ENCODE data around the gene BANP.

The BANP gene

DNA sequence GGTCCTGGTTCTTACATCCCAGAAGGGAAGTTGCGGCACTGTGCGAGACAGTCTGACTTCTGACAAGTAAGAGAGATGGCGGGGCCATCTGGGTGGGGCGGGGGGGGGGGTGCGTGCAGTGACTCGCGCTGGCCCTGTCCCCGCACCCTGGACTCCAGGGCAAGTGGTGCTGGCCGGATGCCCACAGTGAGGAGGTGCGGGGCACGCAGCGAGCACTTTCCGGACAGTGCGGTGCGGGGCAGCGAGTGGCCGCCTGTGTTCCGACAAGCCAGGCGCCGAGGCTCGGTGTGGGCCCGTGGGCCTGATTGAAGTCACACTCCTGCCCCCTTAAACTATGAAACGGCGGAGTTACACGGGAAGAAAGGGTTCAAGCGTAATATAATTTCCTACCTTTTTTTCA lies 106.4 kb downstream of the BANP start:
- TF ChIP-seq, protein P1, sequence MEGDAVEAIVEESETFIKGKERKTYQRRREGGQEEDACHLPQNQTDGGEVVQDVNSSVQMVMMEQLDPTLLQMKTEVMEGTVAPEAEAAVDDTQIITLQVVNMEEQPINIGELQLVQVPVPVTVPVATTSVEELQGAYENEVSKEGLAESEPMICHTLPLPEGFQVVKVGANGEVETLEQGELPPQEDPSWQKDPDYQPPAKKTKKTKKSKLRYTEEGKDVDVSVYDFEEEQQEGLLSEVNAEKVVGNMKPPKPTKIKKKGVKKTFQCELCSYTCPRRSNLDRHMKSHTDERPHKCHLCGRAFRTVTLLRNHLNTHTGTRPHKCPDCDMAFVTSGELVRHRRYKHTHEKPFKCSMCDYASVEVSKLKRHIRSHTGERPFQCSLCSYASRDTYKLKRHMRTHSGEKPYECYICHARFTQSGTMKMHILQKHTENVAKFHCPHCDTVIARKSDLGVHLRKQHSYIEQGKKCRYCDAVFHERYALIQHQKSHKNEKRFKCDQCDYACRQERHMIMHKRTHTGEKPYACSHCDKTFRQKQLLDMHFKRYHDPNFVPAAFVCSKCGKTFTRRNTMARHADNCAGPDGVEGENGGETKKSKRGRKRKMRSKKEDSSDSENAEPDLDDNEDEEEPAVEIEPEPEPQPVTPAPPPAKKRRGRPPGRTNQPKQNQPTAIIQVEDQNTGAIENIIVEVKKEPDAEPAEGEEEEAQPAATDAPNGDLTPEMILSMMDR (IDR thresholded peaks at IDR 0.05; ENCODE audit: borderline replicate concordance, control extremely low read depth, extremely low read depth, insufficient read depth, missing control alignments) = no peak
- in situ Hi-C loops (cut with MboI; ENCODE audit: low sequenced_read_pairs, unreplicated experiment) = no loop called here
- DNase-seq (ENCODE audit: low spot score) = no peak

- no peak for DNase-seq (ENCODE audit: low spot score)
- TF ChIP-seq, protein P1 (IDR thresholded peaks at IDR 0.05; ENCODE audit: borderline replicate concordance, control extremely low read depth, extremely low read depth, insufficient read depth, missing control alignments) = no peak
- in situ Hi-C loops (cut with MboI; ENCODE audit: low sequenced_read_pairs, unreplicated experiment) = no loop called here
Measured at GRCh38 chr16:88058136-88058535, 106.9 kb downstream of the BANP start.

DNA sequence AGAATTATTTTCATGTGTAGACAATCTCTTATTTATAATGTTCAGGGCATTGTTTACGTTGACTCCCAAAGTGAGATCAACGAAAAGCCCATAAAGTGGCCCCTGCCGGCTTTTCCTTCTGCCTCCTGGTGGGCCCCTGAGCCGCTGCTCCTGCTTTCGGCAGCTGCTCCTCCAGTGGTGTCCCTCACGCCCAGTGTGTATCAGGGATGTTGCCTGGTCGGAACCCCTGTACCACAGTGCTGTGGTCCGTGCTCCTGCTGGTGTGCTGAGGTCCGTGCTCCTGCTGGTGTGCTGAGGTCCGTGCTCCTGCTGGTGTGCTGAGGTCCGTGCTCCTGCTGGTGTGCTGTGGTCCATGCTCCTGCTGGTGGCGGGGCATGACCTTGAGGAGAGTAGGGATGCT lies 107.6 kb downstream of the BANP start:
- TF ChIP-seq, protein P1 (IDR thresholded peaks at IDR 0.05; ENCODE audit: borderline replicate concordance, control extremely low read depth, extremely low read depth, insufficient read depth, missing control alignments) = no peak
- in situ Hi-C loops (cut with MboI; ENCODE audit: low sequenced_read_pairs, unreplicated experiment) = no loop called here
- no peak for DNase-seq (ENCODE audit: low spot score)

DNA sequence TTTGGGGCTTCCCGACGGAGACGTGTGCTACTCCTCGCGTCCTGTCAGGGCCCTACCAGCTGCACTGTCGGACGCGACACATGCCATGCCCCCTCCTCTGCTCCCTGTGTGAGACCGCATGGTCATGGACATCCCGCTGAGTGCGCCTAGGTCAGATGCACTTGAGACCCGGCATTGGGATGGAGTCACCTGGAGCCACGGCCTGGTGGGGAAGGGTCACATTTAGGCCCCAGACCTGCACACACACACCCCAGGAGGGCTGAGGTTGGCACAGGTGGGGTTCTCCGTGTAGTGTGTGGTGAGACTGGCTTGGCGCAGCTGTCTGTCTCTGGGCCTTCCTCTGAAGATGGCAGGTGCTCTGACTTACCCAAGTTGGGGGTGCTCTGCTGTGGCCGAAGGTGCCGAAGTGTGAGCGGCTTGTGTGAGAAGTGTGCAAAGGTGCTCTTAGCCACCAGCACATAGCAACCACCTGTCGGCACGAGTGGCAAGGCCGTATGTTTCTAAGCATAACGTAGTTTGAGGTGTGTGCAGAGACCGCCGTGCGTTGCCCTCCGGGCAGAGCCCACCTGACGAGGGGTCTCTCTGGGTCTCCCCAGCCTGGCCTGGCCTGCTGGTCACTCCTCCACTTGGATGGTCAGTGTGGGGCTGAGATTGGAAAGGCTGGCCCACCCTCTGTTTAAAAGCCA lies 108.6 kb downstream of the BANP start:
- TF ChIP-seq, protein P1 (IDR thresholded peaks at IDR 0.05; ENCODE audit: borderline replicate concordance, control extremely low read depth, extremely low read depth, insufficient read depth, missing control alignments) = no peak

DNA sequence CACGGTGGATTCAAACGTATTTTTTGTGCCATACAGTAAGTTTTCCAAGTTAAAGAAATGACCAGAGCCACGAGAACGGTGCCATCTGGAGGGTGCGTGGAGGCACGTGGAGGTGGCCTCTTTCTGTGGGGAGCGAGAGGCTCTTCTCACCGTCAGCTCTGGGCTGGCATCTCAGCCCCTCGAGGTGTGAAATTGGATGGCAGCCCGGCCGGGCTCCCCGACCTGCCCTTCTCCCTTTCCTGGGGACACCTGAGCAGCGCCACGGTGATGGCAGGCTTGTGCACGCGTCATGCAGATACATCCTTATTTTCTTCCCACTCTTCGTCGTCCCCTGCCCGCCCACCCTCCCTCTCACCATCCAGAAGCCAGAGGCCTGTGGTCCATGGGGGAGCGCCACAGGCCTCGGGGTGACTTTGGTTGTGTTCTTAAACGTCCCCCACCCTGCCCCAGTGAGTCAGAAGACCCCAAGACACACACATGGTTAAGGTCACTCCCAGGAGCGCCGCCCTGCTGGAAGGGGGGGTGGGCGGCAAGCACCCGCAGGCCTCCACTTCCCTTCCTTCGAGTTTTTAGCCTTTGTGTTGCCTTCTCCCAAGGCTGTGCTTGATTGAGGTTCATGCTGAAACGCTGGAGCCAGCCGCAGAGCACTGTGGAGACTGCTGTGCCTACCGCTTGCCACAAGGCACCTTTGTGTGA lies 109.4 kb downstream of the BANP start:
- TF ChIP-seq, protein P1 (IDR thresholded peaks at IDR 0.05; ENCODE audit: borderline replicate concordance, control extremely low read depth, extremely low read depth, insufficient read depth, missing control alignments) = no peak

More for the DNA sequence above, 108.6 kb downstream of the BANP start:
- DNase-seq (ENCODE audit: low spot score) = no peak
- in situ Hi-C loops (cut with MboI; ENCODE audit: low sequenced_read_pairs, unreplicated experiment) = no loop called here

GRCh38 chr16:88061346-88062110 lies 110.3 kb downstream of the BANP start:
- TF ChIP-seq, protein P1 (IDR thresholded peaks at IDR 0.05; ENCODE audit: borderline replicate concordance, control extremely low read depth, extremely low read depth, insufficient read depth, missing control alignments) = no peak
- DNase-seq (ENCODE audit: low spot score) = no peak
- in situ Hi-C loops (cut with MboI; ENCODE audit: low sequenced_read_pairs, unreplicated experiment) = no loop called here

More for the DNA sequence above, 109.4 kb downstream of the BANP start:
- DNase-seq (ENCODE audit: low spot score) = no peak
- in situ Hi-C loops (cut with MboI; ENCODE audit: low sequenced_read_pairs, unreplicated experiment) = no loop called here
